NCI-H2196 treated with DMSO at 0.1 percent for 48 hours (cell line): ENCODE data around the gene CSNK1E.
A peak's percentile ranks its signal among the peaks of the same experiment; 100 is the strongest.

ENCODE experiments used
- DNase-seq: peaks from one replicate; lab custom pipeline; 2025; ENCODE audit not compliant: unreplicated experiment; lab: John Stamatoyannopoulos, UW

CSNK1E gene

GRCh38 chr22:38308791-38309498 is 8.3 kb downstream of the CSNK1E start:
- DNase-seq, result no peak

- peak; percentile 5 for DNase-seq
Measured at GRCh38 chr22:38305471-38306448, 11.5 kb downstream of the CSNK1E start.

GRCh38 chr22:38304526-38304925 is 12.7 kb downstream of the CSNK1E start:
- DNase-seq, result no peak

- DNase-seq, result no peak
Measured at GRCh38 chr22:38303974-38304373, 13.3 kb downstream of the CSNK1E start.

GRCh38 chr22:38302906-38303305 is 14.3 kb downstream of the CSNK1E start:
- DNase-seq, result no peak

- DNase-seq, result no peak
Measured at GRCh38 chr22:38300946-38301345, 16.3 kb downstream of the CSNK1E start.

GRCh38 chr22:38300197-38300945 is 16.9 kb downstream of the CSNK1E start:
- DNase-seq, result no peak

GRCh38 chr22:38299770-38300102 is 17.5 kb downstream of the CSNK1E start:
- no peak for DNase-seq

GRCh38 chr22:38298312-38299005 is 18.8 kb downstream of the CSNK1E start:
- no peak for DNase-seq

- no peak for DNase-seq
Measured at GRCh38 chr22:38296372-38296771, 20.9 kb downstream of the CSNK1E start.

- DNase-seq, result no peak
Measured at GRCh38 chr22:38295863-38296262, 21.4 kb downstream of the CSNK1E start.

- DNase-seq, result no peak
Measured at GRCh38 chr22:38295339-38295738, 21.9 kb downstream of the CSNK1E start.

- DNase-seq, result no peak
Measured at GRCh38 chr22:38294193-38294592, 23.0 kb downstream of the CSNK1E start.

- DNase-seq, result no peak
Measured at GRCh38 chr22:38292694-38293093, 24.5 kb downstream of the CSNK1E start.

- DNase-seq, result no peak
Measured at GRCh38 chr22:38291201-38291777, 25.9 kb downstream of the CSNK1E start.

GRCh38 chr22:38290347-38290746 is 26.9 kb downstream of the CSNK1E start:
- no peak for DNase-seq

GRCh38 chr22:38289583-38290082 is 27.6 kb downstream of the CSNK1E start:
- peak; percentile 10 for DNase-seq

- no peak for DNase-seq
Measured at GRCh38 chr22:38286915-38287669, 30.1 kb downstream of the CSNK1E start.

- no peak for DNase-seq
Measured at GRCh38 chr22:38285018-38285417, 32.2 kb downstream of the CSNK1E start.

- no peak for DNase-seq
Measured at GRCh38 chr22:38284042-38284402, 33.2 kb downstream of the CSNK1E start.
